Lower leg skin (tissue), 3 donors: Measurements from ENCODE around the gene KCTD12.

Experiments used
- POLR2A ChIP-seq, 2 donors: fragments of 450-650 bp; IDR thresholded peaks; one replicate each; pipeline ENCODE4 v1.6.1; 2016 to 2017; ENCODE audit warnings: antibody characterized with exemption in 2 of 2, mild to moderate bottlenecking in 1 of 2, moderate library complexity in 1 of 2
- TF ChIP-seq, protein P1 (sequence below), 3 donors: fragments of 450-650 bp; IDR thresholded peaks; one replicate each; pipeline ENCODE4 v1.5.1; 2016; ENCODE audit warnings: antibody characterized with exemption in 3 of 3, mild to moderate bottlenecking in 3 of 3, moderate library complexity in 2 of 3

DNA sequence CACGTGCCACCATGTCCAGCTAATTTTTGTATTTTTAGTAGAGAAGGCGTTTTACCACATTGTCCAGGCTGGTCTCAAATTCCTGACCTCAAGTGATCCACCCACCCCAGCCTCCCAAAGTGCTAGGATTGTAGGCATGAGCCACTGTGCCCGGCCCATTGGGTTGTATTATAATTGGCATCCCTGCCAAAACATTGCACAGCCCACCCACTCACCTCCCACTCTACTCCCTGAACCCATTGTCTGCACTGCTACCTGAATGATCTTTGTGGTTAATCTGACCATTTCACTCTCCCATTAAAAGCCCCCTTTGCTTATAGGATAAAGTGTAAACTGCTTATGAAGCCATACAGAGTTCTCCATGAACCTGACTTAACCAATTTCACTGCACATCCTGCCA is 26.3 kb upstream of the KCTD12 start:
- TF ChIP-seq, protein P1, sequence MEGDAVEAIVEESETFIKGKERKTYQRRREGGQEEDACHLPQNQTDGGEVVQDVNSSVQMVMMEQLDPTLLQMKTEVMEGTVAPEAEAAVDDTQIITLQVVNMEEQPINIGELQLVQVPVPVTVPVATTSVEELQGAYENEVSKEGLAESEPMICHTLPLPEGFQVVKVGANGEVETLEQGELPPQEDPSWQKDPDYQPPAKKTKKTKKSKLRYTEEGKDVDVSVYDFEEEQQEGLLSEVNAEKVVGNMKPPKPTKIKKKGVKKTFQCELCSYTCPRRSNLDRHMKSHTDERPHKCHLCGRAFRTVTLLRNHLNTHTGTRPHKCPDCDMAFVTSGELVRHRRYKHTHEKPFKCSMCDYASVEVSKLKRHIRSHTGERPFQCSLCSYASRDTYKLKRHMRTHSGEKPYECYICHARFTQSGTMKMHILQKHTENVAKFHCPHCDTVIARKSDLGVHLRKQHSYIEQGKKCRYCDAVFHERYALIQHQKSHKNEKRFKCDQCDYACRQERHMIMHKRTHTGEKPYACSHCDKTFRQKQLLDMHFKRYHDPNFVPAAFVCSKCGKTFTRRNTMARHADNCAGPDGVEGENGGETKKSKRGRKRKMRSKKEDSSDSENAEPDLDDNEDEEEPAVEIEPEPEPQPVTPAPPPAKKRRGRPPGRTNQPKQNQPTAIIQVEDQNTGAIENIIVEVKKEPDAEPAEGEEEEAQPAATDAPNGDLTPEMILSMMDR (IDR thresholded peaks at IDR 0.05), result no peak
- no peak for TF ChIP-seq POLR2A (IDR thresholded peaks at IDR 0.05)
